Erythroblast (primary cell): ENCODE results near the gene SCG3.

Experiments
- GATA1 ChIP-seq: IDR thresholded peaks from 2 replicates; pipeline ENCODE4 v1.6.1; 2011; ENCODE audit warnings: low read depth, mild to moderate bottlenecking, control low read depth, low read length, moderate library complexity
- POLR2A ChIP-seq: IDR thresholded peaks from 2 replicates; pipeline ENCODE4 v1.6.1; 2011; ENCODE audit warnings: mild to moderate bottlenecking, low read length

- no peak for TF ChIP-seq POLR2A
- TF ChIP-seq GATA1, result no peak
Observed at GRCh38 chr15:51724673-51725072, 43.4 kb downstream of the SCG3 start.
